Dedifferentiated amniotic fluid mesenchymal stem cell (primary cell): ENCODE results near the gene SLC24A3.

Experiments used
- DNase-seq: peaks from one replicate; pipeline ENCODE4 v3.0.0-alpha.2; 2016; ENCODE audit errors: extremely low spot score

SLC24A3 gene

DNA sequence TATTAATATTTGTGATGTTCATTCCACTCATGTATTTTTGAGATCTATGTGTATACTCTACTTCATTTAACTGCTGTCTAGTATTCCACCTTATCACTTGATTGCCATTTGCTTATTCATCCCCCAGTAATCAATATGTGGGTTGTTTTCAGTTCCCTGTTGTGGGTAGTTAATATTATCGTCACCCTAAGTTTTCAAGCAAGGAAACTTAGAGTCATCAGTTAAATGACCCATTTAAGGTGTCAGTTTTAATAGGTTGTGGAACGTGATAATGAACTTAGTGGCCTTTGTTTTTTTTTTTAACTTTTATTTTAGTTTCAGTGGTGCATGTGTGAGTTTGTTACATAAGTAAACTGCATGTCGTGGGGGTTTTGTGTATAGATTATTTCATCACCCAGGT, 90.3 kb downstream of the SLC24A3 start:
- DNase-seq: no peak

DNA sequence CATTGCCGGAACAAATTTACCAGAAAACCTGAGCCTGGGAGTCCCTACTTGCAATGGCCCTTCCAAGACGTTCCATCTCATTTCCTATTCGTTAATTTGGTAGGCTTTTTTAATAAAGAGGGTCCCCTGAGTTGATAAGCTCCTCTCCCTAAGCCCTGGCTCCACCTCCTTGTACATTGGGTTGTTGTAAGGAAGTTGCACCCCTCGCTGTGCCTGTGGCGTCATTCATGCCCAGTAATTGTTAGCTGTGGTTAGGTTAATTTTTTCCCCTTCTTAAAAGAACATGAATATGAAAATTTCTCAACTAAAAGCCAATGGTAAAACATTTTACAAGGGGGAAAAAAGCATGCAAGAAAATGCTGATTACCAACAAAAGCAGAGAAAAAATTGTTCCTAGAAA, 91.9 kb downstream of the SLC24A3 start:
- no peak for DNase-seq

DNA sequence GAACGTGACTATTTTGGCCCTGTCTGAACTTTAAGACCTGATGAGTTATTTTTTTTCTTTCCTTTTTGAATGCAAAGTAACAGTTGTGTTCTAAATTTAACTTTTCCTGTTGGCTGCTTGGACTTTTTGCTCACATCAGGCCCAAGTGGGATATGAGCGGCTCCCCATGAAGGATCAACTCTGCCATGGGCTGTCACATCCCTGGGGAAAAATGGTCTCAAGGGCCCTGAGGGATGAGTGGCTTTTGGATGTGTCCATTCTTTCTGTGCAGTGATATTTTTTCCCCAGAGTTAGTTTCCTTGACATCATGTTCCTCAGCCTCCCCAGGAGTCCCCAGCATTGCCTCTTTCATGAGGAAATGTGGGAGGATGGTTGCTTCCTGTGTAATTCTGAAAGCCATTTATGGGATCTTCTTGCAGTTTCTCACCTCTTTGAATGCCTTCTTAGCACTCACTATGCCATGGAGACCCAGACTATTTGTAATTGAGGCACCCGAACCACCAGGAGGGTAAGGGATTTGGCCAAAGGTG, 92.5 kb downstream of the SLC24A3 start:
- DNase-seq: no peak

DNA sequence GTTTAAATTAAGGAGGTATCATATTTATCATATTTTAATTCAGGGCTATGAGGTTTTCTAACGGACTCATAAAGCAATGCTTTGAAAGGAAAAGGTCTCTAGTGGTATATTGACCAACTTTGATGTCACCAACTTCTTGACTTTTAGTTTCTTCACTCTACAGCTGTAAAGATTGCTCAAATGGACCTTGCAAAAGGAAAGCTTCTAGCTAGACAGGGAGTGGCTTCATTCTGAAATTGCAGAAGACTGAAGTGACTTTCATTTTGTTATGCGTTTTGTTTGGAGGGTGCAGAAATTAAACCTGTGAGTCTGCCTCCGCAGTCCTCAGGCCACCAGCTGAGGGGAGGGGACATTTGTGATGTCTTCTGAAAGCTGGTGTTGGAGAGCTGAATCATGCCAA, 95.7 kb downstream of the SLC24A3 start:
- DNase-seq: no peak

DNA sequence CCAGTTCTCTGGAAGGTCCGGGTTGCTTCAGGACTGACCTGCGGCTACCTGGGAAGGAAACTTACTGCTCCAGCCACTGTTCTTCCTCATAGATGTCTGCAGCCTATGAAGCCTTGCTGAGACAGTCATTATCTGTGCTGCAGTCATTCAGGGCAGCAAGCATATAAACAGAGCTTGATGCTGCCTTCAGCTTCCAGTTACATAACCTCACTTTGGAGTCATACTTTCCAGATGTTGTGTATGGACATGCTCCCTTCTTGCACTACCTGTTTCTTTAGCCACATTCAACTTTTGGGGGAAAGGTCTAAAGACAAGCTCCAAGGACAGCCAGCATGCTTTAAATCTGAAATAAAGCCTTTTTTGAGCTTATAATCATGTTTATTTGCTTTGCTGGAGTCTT, 98.1 kb downstream of the SLC24A3 start:
- DNase-seq: no peak

DNA sequence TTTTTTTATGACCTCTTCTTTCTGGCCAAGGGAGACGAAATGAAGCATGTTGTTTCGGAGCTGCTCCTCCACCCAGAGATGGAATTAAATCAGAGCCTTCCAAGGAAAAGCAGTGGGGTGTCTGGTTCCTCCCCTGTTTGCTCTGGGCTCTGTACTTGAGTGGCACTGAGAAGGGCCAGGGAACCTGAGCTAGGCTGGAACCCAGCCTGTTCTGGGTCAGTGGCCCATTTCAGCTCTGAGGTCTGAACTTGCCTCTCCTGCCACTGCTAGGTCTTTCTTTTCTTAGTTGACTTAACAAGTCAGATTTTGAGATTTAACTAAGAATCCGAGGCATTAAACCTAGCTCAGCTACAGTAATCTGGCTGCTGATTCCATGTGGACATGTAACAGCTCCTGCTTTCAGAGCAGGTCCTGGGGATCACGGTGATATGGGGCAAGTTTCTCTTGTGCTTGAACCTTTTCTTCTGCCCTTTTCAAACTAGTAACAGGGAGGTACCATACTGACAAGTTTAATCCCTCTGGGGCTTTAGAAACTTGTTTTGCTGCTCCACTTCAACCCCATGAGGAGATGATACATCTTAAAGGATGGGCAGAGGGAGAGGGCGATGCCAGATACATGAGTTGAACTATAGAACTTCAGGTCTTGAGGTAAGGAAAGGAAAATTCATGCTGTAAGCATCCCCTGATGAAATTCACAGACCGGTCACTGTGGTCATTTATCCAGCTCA, 101.1 kb downstream of the SLC24A3 start:
- DNase-seq: no peak

DNA sequence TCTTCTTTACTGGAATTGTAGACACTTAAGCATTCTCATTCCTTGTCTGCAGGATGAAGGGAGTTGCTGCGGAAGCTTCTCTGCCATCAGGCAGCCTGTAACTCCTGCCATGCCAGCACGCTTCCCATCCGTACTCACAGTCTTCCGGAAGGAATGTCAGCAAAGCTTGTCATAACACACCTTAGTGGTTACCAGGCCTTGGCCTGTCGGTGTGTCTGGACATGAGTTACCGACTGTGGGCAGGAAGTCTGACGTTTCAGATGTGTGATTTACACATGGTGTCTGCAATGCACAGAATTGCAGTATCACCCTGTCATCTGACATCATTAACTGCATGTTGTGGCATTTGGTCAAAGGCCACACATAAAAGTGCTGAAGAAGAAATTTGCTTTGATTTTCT, 102.2 kb downstream of the SLC24A3 start:
- DNase-seq: no peak

DNA sequence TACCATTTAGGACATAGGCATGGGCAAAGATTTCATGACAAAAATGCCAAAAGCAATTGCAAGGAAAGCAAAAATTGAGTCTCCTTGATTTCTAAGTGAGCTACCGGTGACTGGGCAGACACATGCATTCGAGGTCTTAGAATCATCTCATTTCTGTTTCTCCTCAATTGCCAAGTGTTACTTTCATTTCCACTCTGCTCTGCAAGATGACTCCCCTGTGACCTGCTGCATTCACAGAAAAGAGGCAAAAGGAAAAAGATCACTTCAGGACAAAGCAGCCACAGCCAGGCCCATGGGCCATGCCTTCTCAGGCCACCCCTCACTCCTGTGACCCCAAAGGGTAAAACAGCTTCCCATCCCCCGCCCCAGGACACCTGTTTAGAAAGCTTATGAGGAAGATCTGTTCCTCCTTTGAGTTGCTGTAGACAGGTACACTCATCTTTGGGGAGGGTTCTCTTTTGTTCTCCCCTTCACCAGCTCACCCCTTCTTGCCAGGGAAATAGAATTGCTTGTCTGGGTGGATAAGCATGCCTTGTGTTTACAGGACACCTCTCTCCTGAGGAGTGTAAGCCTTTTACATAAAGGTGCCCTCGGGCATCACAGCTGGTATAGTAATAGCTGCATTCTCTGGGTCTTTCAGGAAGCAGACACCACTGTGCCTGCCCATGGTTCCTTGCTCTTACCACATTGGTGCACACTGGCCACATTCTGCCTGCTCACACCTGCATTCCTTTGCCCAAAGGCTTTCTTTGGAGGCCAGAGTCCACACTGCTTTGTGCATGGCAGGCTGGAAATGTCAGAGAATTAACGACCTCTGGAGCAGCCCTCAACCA, 105.0 kb downstream of the SLC24A3 start:
- DNase-seq: no peak

DNA sequence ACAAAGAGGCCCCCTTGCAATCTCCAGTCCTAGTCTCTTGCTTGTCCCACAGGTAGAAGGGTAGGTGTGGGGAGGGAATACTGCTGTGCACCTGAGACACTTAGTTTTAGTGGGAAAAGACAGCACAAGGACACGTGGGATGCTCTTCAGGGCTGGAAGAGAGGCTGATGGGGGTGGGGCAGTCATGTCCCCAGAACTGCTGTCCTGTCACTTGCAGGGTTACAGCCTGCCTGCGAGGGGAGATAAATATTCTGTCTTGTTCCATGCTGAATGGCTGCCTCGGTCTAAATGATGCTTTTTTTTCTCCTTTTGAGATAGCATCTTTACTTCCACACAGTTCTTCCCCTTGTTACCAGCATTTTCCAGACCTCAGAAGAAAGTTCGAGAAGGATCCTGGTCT, 106.2 kb downstream of the SLC24A3 start:
- DNase-seq: no peak

DNA sequence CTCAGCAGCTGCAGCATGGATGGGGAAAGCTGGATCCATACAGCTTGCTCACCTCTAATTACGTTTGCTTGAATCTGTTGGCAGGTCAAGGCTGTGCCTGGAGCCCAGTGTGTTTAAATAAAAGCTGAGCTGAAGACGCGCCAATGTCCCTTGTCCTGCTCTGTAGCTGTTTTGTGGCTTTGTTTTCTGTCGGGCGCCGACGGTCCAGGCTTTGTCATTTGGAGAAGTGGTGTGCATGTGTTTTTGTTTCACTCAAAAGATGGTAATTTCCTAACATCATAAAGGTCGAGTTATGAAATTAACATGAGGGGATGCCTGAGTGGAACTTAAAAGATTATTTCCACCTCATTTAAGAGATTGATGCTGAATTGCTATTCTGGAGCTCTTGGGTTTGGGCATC, 107.6 kb downstream of the SLC24A3 start:
- DNase-seq: no peak

DNA sequence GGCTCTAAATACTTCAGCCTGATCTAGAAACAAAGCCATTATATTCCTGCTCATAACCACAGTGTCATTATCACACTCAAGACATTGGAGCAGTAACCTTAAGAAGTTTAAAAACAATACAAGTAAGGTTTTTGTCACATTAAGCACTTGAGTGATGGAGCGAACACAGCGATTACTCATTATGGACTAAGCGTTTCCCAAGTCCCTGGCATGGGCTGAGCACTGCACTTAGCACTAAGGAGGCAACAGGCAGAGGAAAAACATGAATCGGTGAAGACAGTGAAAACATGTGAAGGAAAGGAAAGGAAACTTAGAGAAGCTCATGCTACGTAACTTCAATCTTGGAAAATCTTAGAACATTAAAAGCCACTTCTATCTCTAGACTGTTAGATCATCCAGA, 108.7 kb downstream of the SLC24A3 start:
- DNase-seq: no peak

DNA sequence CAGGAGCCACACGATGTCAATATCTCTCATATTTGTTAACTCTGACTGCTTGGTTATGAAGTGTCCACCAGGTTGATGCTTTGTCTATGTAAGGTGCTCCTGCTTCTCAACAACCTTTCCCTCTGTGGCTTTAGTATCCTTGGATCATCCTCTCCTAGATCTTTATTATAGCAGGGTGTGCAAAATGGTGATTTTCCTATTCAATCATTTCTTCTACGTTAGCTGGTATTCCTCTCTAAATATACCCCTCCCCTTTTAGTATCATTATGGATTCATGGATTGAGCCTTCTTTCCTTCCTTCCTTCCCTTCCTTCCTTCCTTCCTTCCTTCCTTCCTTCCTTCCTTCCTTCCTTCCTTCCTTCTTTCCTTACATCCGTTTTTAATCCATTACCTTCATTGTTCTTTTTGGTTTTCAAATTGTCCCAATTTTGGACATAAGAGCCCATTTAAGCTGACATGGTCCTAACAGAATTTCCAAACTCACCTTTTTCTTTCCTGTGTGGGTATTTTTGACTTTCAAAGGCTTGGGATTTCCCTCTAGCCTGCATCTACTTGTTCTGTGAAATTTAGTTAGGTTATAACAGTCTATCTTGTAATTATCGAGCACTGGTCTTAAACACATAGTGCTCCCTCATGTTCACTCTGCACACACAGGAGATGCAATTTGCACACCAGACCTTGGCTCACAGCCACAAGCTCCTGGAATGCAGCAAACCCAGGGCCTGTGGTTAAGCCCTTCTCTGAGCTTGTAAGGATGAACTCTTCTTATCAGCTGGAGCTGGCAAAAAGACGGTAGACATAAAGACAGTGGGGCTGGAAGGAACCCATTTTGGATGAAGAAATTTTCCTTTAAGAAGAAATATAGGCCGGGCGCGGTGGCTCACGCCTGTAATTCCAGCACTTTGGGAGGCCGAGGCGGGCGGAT, 109.9 kb downstream of the SLC24A3 start:
- DNase-seq: no peak

DNA sequence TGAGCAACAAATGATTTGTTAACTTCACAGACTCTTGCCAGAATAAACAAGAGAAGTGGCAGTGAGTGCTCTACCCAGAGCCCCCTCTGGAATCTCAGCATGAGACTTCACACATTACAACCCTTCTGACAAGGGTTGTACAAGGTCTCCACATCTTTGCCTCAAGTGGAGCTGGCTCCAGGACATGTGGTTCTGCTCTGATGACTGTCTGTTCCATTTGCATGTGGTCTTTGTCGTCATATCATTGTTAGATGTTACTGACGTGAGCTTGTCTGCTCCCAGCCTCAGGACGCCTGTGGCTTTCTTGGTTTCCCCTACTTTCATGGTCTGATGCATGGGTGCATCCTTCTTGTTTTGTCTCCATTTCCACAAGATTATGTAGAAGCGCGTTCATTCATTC, 115.0 kb downstream of the SLC24A3 start:
- no peak for DNase-seq

DNA sequence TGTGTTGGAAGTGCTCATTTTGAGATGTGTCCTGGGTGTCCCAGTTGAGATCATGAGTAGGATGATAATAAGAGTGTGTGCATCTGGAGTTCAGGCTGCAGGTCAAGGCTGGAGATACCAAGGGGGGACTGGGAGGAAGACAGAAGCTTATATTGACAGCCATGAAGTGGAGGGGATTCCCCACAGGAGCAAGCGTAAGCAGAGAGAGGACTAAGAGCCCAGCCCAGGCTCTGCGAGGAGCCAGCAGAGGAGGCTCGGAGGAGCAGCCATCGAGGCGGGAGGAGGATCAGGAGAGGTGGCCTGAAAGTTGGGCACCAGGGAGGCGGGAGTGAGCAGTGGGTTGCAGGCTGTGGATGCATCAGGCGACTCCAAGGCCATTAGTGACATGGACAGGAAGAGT, 116.2 kb downstream of the SLC24A3 start:
- DNase-seq: no peak

DNA sequence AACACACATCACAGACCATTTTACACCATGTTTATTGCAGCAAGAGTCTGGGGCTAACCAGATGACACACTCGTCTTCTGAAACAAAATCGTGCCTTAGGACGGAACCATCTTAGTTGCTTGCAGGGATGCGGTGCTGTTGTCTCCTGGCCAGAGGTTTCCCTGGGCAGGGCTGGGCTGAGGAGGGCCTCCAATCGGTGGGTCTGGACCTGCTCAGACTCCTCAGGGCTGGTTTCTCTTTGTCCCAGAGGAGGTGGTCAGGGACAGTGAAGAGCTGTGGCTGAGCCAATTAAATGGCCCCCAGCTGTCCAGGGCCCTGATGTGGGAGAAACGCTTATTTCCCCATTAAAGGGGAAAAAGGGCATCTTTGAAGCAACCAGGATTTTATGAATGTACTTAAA, 117.6 kb downstream of the SLC24A3 start:
- DNase-seq: no peak

DNA sequence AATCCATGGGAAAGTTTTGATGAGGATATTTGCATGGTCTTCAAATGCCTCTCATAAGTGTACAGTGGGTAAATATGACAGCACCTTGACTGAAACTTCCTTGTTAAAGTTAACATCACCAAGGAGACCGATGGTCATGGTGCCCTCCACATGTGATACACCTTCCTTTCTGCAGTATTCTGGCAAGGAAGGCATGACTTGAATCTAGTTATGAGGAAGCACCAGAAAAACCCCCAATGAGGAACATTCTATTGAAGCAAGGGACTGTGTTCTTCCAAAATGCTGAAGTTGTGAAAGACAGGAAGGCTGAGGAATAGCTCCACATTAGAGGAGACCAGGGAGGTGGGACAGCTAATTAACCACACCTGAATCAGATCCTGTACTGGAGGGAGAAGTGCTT, 118.3 kb downstream of the SLC24A3 start:
- DNase-seq: no peak

DNA sequence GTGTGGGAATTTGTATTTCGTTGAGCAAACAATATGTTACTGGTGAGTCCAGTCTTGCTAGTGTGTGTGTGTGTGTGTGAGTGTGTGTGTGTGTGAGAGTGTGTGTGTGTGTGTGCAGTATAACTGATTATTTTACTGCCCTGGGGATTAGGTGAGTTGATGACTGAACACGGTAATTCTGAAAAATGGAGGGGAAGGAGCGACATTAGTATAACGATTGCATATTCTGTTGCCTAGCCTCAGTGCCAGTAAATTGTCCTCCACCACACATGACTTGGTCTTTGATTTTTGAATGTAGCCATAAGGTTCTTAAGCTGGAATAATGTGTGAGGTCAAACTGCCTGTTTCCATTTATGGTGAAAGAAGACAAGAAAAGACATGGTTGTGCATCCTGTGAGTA, 121.1 kb downstream of the SLC24A3 start:
- DNase-seq: no peak

DNA sequence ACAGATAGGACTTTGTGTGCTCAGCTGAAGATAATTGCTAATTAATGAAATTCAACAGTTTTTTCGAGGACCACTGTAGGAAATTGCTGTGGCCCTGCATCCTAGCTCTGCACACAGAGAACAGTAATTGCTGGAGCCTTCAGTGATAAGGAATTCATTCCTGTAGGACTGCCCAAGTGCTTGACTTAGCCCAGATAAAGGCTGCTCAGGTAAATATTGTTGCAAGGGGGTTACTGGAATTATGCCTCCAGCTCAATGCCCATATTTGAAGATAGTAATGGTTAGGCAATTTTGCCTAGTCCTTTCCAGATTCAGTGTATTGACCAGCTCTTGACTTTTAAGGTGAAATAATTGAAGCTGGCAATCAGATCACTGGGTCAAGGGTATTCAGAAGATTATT, 122.9 kb downstream of the SLC24A3 start:
- DNase-seq: no peak

DNA sequence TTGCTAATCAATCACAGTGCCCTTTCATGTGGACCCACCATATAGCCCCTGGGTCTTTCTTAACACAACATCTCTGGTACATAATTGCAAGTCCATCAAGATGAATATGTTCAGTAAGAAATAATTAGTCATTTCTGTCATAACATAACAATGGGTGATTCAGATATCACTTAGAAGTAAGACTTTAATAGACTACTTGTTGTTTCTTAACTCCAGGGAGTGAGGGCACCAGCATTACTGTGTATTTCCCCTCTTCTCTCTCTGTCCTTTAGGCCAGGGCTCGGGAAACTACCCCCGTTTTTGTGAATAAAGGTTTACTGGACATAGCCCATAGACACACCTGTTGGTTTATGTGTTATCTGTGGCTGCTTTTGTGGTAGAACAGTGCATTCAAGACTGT, 123.5 kb downstream of the SLC24A3 start:
- no peak for DNase-seq

DNA sequence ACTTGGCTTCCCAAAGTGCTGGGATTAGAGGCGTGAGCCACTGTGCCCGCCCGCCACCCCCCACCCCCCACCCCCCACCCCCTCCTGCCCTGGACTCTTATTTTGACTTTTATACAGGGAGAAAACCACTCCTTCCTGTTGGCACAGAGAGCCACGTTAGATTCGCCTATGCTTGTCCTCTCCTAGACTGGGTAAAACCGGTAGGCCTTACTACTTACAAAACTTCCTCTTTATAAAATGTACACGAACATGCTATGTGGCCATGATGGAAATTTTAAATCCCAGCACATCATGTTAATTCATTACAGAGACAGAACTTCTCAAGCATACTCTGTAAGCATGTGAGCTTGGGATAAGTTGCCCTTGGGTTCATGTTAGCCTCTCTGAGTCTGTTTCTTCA, 124.2 kb downstream of the SLC24A3 start:
- DNase-seq: no peak

DNA sequence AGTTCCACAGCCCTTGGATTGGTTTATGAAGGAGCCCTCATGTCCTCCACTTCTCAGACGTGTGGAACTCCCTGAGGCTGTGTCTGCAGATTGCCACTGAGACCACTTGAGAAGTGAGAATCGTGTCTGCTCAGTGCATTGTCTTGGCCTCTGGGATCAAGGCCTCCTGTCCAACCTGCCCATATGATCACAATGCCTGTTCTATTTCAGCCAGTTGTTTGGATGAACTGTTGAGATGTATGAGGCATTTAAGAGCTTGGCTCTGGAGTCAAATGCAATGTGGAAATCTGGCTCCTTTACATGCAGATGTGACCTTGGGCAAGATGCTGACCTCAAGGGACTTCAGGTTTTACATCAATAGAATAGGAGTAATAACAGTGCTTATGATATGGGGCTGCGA, 125.9 kb downstream of the SLC24A3 start:
- no peak for DNase-seq

DNA sequence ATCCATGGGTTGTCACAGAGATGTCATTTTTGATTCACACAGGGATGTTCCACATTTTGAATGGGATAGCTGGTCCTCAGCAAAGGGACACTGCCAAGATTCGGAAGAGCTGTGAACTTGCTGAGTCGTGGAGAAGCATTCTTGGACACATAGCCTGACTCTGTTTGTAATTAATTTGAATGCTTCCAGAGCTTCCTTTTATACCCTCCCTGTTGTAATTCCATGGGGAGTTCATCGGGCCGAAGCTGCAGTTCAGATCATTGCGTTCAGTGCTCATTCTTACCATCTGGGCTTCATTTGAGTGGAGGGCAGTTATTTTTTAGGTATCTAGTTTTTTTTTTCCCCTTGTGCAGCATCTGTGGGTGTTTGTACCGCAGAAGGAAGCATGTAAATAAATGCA, 126.5 kb downstream of the SLC24A3 start:
- no peak for DNase-seq
